ENCODE data around the gene IGSF21. TPM values are rescaled to one million over a fixed set of nuclear protein-coding genes. Genes with fewer than 3 reads are reported as not detected.

Gene IGSF21
- total and polyA plus RNA-seq, 7 experiments from 2014 or later: not detected

DNA sequence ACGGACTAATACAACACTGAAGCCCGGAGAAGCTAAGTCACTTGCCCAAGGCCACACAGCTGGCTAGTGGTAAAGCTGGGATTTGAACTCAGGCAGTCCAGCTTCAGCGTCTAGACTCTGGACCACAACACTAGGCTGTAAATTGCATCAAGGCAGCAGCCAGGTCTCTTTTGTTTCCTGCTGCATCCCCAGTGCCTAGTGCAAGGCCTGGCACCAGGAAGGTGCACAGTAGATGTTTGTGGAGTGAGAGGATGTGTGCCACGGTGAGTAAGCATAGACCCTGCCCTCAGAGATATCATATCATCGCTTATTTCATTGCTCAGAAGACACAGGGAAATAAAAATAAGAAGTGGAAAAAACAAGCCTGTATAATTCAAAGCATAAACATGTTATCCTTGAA is 40.9 kb downstream of the IGSF21 start:
- no peak overlapping the region for H3K4me3 ChIP-seq (ENCODE audit: low read length)
- intact Hi-C loops (cut with micrococcal nuclease): no loop called here
- Mint-ChIP-seq H3K27me3 (peaks cover 0 to 20% (median 0%) of the 10 kb centered on the region in 5 donors), H3K27ac (no peak overlapping the region), H3K36me3 (no peaks in the 10 kb centered on the region), H3K4me3 (no peak overlapping the region), H3K9me3 (peaks cover 0 to 3% (median 0%) of the 10 kb centered on the region in 11 donors), H3K4me1 (no peaks in the 10 kb centered on the region)
- H3K4me1 ChIP-seq (ENCODE audit: control insufficient read depth in 2 of 2, insufficient read depth in 2 of 2, low read length in 2 of 2): no peaks in the 10 kb centered on the region
- H3K9me3 ChIP-seq (ENCODE audit: control insufficient read depth in 2 of 3, low read length in 3 of 3): no peaks in the 10 kb centered on the region
- H3K27me3 ChIP-seq (ENCODE audit: control insufficient read depth in 2 of 2, insufficient read depth in 2 of 2, low read length in 2 of 2): no peaks in the 10 kb centered on the region
- ChIA-PET POLR2A (no interaction called here), CTCF (no interaction called here)
- ATAC-seq (no peak), DNase-seq (no peak)
- no peak overlapping the region for H3K27ac ChIP-seq (ENCODE audit: low read depth, low read length)
- H3K36me3 ChIP-seq (ENCODE audit: control insufficient read depth in 2 of 3, insufficient read depth in 3 of 3, low read length in 3 of 3): no peaks in the 10 kb centered on the region

DNA sequence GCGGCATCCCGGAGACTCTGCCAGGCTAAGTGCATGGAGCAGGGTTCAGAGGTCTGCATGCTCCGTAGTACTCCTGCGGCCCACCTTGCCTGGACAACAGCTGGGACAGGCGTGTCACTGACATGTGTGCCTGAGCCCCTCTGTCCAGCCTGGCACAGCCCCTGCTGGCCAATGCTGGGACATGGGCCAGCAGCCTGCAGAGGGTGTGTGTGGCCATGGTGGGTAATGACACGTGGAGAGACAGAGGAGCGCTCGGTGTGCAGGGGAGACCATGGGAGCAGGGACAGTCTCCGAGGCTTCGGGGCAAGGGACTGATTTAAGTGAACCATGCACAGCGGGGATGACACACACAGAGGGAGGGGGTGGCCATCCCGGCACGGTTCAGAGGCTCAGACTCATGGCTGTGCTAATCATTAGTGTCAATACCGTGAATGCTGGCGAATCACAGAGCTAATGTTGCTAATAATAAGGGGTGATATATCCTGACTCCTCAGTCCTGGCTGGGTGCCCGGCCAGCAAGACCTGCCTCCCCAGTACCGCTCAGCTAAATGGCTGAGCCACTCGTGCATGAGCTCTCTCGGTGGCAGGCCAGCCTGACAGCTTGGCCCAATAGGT is 41.5 kb downstream of the IGSF21 start:
- H3K27ac Mint-ChIP-seq: no peak overlapping the region
- no peaks in the 10 kb centered on the region for H3K27me3 ChIP-seq (ENCODE audit: control insufficient read depth in 2 of 2, insufficient read depth in 2 of 2, low read length in 2 of 2)
- intact Hi-C loops (cut with micrococcal nuclease): no loop called here
- H3K9me3 ChIP-seq (ENCODE audit: control insufficient read depth in 2 of 3, low read length in 3 of 3): no peaks in the 10 kb centered on the region
- H3K4me1 Mint-ChIP-seq: no peaks in the 10 kb centered on the region
- H3K9me3 Mint-ChIP-seq: peaks cover 0 to 3% (median 0%) of the 10 kb centered on the region in 11 donors
- H3K4me3 ChIP-seq (ENCODE audit: low read length): no peak overlapping the region
- H3K36me3 Mint-ChIP-seq: no peaks in the 10 kb centered on the region
- no peaks in the 10 kb centered on the region for H3K4me1 ChIP-seq (ENCODE audit: control insufficient read depth in 2 of 2, insufficient read depth in 2 of 2, low read length in 2 of 2)
- H3K36me3 ChIP-seq (ENCODE audit: control insufficient read depth in 2 of 3, insufficient read depth in 3 of 3, low read length in 3 of 3): no peaks in the 10 kb centered on the region
- H3K4me3 Mint-ChIP-seq: no peak overlapping the region
- no peak overlapping the region for H3K27ac ChIP-seq (ENCODE audit: low read depth, low read length)
- H3K27me3 Mint-ChIP-seq: peaks cover 0 to 18% (median 0%) of the 10 kb centered on the region in 5 donors
- POLR2A ChIA-PET: no interaction called here
- CTCF ChIA-PET: no interaction called here
- ATAC-seq: no peak
- DNase-seq: no peak

DNA sequence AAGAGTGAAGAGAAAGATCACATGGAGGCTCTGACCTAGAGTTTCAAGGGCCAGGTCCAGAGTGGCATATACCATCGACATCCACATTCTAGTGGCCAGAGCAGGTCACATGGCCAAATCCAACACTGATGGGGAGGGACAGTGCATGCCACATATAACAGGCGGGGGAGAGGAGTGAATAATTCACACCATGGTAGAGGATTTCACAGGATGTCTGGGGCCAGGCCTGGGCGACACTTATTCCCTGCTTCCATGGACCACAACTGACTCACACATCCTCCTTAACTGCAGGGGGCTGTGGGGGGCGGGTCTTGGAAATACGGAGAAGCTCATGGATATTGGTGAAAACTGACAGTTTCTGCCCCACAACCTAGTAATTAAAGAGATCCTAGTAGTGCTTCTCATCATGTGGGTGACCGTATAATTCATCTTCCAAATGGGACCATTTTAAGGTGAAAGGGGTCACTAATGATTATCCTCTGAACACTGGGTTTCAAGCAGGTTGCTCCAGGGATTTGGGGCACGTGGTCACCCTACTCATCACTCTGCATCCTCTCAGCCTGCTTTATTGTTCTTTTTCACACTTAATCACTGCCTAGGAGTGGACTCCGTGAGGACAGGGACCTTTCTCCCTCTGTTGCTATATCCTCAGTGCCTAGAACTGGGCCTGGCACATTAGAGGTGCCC is 44.0 kb downstream of the IGSF21 start:
- no peaks in the 10 kb centered on the region for H3K9me3 ChIP-seq (ENCODE audit: control insufficient read depth in 2 of 3, low read length in 3 of 3)
- Mint-ChIP-seq H3K27ac (no peak overlapping the region), H3K4me3 (no peak overlapping the region), H3K9me3 (peaks cover 0 to 3% (median 0%) of the 10 kb centered on the region in 11 donors), H3K27me3 (peaks cover 0 to 16% (median 0%) of the 10 kb centered on the region in 5 donors), H3K36me3 (no peaks in the 10 kb centered on the region), H3K4me1 (no peaks in the 10 kb centered on the region)
- DNase-seq (no peak), ATAC-seq (no peak)
- H3K4me1 ChIP-seq (ENCODE audit: control insufficient read depth in 2 of 2, insufficient read depth in 2 of 2, low read length in 2 of 2): no peaks in the 10 kb centered on the region
- H3K36me3 ChIP-seq (ENCODE audit: control insufficient read depth in 2 of 3, insufficient read depth in 3 of 3, low read length in 3 of 3): no peaks in the 10 kb centered on the region
- no peak overlapping the region for H3K4me3 ChIP-seq (ENCODE audit: low read length)
- ChIA-PET CTCF (no interaction called here), POLR2A (no interaction called here)
- intact Hi-C loops (cut with micrococcal nuclease): no loop called here
- H3K27me3 ChIP-seq (ENCODE audit: control insufficient read depth in 2 of 2, insufficient read depth in 2 of 2, low read length in 2 of 2): no peaks in the 10 kb centered on the region
- H3K27ac ChIP-seq (ENCODE audit: low read depth, low read length): no peak overlapping the region

DNA sequence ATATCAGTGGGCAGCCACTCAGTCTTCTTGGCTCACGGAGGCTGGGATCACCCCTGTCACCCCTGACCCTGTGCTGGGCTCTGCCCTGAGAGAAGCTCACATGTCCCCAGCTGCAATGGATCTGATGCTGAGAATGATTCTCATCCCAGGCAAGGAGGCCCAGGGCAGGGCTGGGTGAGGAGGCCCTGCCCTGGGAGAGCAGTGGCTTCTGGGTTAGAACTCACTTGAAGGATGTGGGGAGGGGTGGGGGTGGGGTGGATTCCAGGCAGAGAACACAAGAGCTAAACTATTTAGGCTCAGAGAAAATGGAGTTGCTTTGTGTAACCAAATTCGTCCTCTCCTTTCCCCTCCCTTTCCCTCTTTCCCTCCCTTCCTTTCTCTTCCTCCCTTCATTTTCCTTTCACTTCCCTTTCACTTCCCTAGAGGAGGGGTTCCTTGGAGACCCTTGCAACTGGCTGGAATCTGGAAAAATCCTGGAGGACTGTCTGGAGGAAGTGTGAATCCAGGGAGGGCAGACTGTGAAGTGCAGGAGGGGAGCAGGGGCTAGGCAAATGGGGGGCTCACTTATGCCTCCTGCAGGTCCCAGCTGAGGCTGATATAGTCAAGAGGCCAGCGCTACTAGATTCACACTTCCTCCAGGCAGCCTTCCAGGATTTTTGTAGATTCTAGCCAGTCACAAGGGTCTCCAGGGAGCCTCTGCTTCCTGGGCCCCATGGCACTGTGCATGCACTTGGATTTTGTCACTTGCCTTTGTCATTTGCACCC is 47.0 kb downstream of the IGSF21 start:
- Mint-ChIP-seq H3K4me3 (no peak overlapping the region), H3K4me1 (no peaks in the 10 kb centered on the region), H3K9me3 (peaks cover 0 to 6% (median 0%) of the 10 kb centered on the region in 11 donors), H3K27ac (peak overlapping the region in 1 of 9 donors; percentile 20), H3K27me3 (peaks cover 0 to 27% (median 5%) of the 10 kb centered on the region in 5 donors), H3K36me3 (no peaks in the 10 kb centered on the region)
- ATAC-seq (no peak), DNase-seq (no peak)
- Histone ChIP-seq H3K27ac (ENCODE audit: low read depth, low read length) (no peak overlapping the region), H3K9me3 (ENCODE audit: control insufficient read depth in 2 of 3, low read length in 3 of 3) (no peaks in the 10 kb centered on the region), H3K36me3 (ENCODE audit: control insufficient read depth in 2 of 3, insufficient read depth in 3 of 3, low read length in 3 of 3) (no peaks in the 10 kb centered on the region), H3K4me1 (ENCODE audit: control insufficient read depth in 2 of 2, insufficient read depth in 2 of 2, low read length in 2 of 2) (no peaks in the 10 kb centered on the region), H3K4me3 (ENCODE audit: low read length) (no peak overlapping the region), H3K27me3 (ENCODE audit: control insufficient read depth in 2 of 2, insufficient read depth in 2 of 2, low read length in 2 of 2) (no peaks in the 10 kb centered on the region)
- ChIA-PET CTCF (no interaction called here), POLR2A (no interaction called here)
- intact Hi-C loops (cut with micrococcal nuclease): no loop called here

DNA sequence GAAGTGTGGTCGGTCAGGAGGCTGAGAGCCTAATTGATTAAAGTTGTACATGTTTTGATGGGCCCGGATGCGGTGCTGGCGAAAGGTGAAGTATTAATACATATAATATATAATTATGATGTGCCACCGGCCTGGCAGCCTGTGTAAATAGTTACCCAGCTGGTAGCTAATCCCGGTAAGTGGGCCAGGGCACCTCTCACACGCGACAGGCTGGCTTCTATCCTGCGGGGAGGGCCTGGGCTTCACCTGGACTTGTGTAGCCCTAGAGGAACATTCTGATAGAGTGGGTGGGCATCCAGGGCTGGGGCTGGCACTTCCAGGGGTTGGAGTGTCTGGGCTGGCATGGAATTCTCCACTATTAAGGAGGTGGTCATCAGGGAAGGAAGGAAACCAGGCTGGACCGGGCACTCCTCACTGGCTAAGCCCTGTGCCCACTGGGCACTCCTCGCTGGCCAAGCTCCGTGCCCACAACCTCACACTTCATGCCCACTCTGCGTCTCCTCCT is 48.3 kb downstream of the IGSF21 start:
- no peak overlapping the region for H3K4me3 ChIP-seq (ENCODE audit: low read length)
- no peaks in the 10 kb centered on the region for H3K36me3 Mint-ChIP-seq
- intact Hi-C loops (cut with micrococcal nuclease): no loop called here

DNA sequence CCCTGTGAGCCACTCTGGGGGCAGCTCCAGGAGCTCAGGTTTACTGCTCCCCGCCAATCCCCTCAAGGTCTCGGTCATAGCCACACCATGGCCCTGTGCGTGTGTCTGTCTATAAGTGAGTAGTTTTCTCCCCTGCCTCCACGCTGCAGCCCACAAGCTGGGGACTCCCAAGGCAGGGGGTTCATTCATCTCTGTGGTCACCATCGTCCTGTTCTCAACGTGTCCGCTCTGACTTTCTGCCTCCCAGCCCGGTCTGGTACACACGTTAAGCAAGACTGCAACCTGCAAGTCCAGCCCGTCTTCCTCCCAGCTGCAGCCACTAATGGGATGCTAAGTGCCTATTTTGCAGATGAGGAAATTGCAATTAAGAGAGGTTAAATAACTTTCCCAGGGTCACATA is 49.8 kb downstream of the IGSF21 start:
- intact Hi-C loops (cut with micrococcal nuclease): no loop called here
- no peaks in the 10 kb centered on the region for H3K4me1 ChIP-seq (ENCODE audit: control insufficient read depth in 2 of 2, insufficient read depth in 2 of 2, low read length in 2 of 2)
- ATAC-seq (no peak), DNase-seq (no peak)
- Mint-ChIP-seq H3K9me3 (peaks cover 0 to 6% (median 0%) of the 10 kb centered on the region in 11 donors), H3K4me1 (no peaks in the 10 kb centered on the region), H3K27ac (no peak overlapping the region), H3K27me3 (peaks cover 0 to 32% (median 10%) of the 10 kb centered on the region in 5 donors), H3K4me3 (no peak overlapping the region), H3K36me3 (no peaks in the 10 kb centered on the region)
- CTCF ChIA-PET: no interaction called here
- H3K36me3 ChIP-seq (ENCODE audit: control insufficient read depth in 2 of 3, insufficient read depth in 3 of 3, low read length in 3 of 3): no peaks in the 10 kb centered on the region
- H3K4me3 ChIP-seq (ENCODE audit: low read length): no peak overlapping the region
- H3K27ac ChIP-seq (ENCODE audit: low read depth, low read length): no peak overlapping the region
- POLR2A ChIA-PET: no interaction called here
- H3K9me3 ChIP-seq (ENCODE audit: control insufficient read depth in 2 of 3, low read length in 3 of 3): no peaks in the 10 kb centered on the region
- no peaks in the 10 kb centered on the region for H3K27me3 ChIP-seq (ENCODE audit: control insufficient read depth in 2 of 2, insufficient read depth in 2 of 2, low read length in 2 of 2)

More for the DNA sequence above, 48.3 kb downstream of the IGSF21 start:
- H3K27ac ChIP-seq (ENCODE audit: low read depth, low read length): no peak overlapping the region
- H3K27me3 Mint-ChIP-seq: peaks cover 0 to 32% (median 10%) of the 10 kb centered on the region in 5 donors
- H3K27ac Mint-ChIP-seq: no peak overlapping the region
- no peaks in the 10 kb centered on the region for H3K4me1 ChIP-seq (ENCODE audit: control insufficient read depth in 2 of 2, insufficient read depth in 2 of 2, low read length in 2 of 2)
- H3K9me3 Mint-ChIP-seq: peaks cover 0 to 6% (median 0%) of the 10 kb centered on the region in 11 donors
- CTCF ChIA-PET: no interaction called here
- H3K4me3 Mint-ChIP-seq: no peak overlapping the region
- no peaks in the 10 kb centered on the region for H3K27me3 ChIP-seq (ENCODE audit: control insufficient read depth in 2 of 2, insufficient read depth in 2 of 2, low read length in 2 of 2)
- ATAC-seq (no peak), DNase-seq (no peak)
- no peaks in the 10 kb centered on the region for H3K36me3 ChIP-seq (ENCODE audit: control insufficient read depth in 2 of 3, insufficient read depth in 3 of 3, low read length in 3 of 3)
- H3K9me3 ChIP-seq (ENCODE audit: control insufficient read depth in 2 of 3, low read length in 3 of 3): no peaks in the 10 kb centered on the region
- H3K4me1 Mint-ChIP-seq: no peaks in the 10 kb centered on the region
- POLR2A ChIA-PET: no interaction called here
